DOHH2 (cell line): ENCODE results near the gene F10.

Experiments used
- CTCF ChIP-seq: fragments of 200-600 bp; sonication (generic); IDR thresholded peaks from one replicate; pipeline ENCODE4 v1.5.1; 2014; ENCODE audit warnings: antibody characterized with exemption, mild to moderate bottlenecking, low read depth, low read length; ENCODE audit not compliant: poor library complexity, severe bottlenecking
- EZH2phosphoT487 ChIP-seq: fragments of 200-600 bp; sonication (generic); IDR thresholded peaks from 2 replicates; pipeline ENCODE4 v1.6.1; 2017; ENCODE audit warnings: borderline replicate concordance, mild to moderate bottlenecking, antibody characterized with exemption, low read length, moderate library complexity, mixed read lengths

GRCh38 chr13:113141601-113141970 lies 19.0 kb downstream of the F10 start:
- TF ChIP-seq CTCF (no peak), EZH2phosphoT487 (no peak)
